WTC11 (cell line): ENCODE measurements around the gene PIK3R1. TPM values are rescaled to one million over a fixed set of nuclear protein-coding genes. Genes with fewer than 3 reads are reported as not detected.

Experiments
- ATAC-seq: fragments of 200-7000 bp; cut with Tn5 transposase; 2 replicates; pipeline ENCODE4 v1.10.0; 2021; ENCODE audit warnings: mild to moderate bottlenecking, moderate library complexity
- CTCF ChIA-PET: fragments of 300-600 bp; sonication (Branson Sonifier 250); formaldehyde crosslinking; loops from one replicate; lab custom pipeline; 2021; ENCODE audit warnings: antibody characterized with exemption; lab: Charles Lee
- POLR2A ChIA-PET: fragments of 350-600 bp; sonication (Branson Sonifier 250); formaldehyde crosslinking; loops from one replicate; lab custom pipeline; 2021; ENCODE audit warnings: antibody characterized with exemption; lab: Charles Lee
- DNase-seq: peaks from one replicate; pipeline ENCODE4 v3.0.0; 2021; ENCODE audit warnings: low spot score
- H3K27ac Mint-ChIP-seq: 2 replicates; pipeline ENCODE4 v1.8.0; 2021; ENCODE audit warnings: mixed read lengths
- H3K27me3 Mint-ChIP-seq: 2 replicates; pipeline ENCODE4 v1.8.0; 2021; ENCODE audit warnings: low read depth, mild to moderate bottlenecking, moderate library complexity, mixed read lengths
- H3K36me3 Mint-ChIP-seq: 2 replicates; pipeline ENCODE4 v1.8.0; 2021; ENCODE audit warnings: mixed read lengths
- H3K4me1 Mint-ChIP-seq: 2 replicates; pipeline ENCODE4 v1.8.0; 2022; ENCODE audit warnings: mixed read lengths
- H3K4me3 Mint-ChIP-seq: 2 replicates; pipeline ENCODE4 v1.8.0; 2021; ENCODE audit warnings: mild to moderate bottlenecking, moderate library complexity, mixed read lengths
- H3K9me3 Mint-ChIP-seq: 2 replicates; pipeline ENCODE4 v1.8.0; 2021; ENCODE audit warnings: mixed read lengths
- ELF4 ChIP-seq: sonication (generic); formaldehyde crosslinking; IDR thresholded peaks from 2 replicates; pipeline ENCODE4 v1.8.1; 2022; ENCODE audit warnings: low read depth, mild to moderate bottlenecking, moderate library complexity, missing genetic modification reagents
- FOXJ3 ChIP-seq: sonication (generic); formaldehyde crosslinking; IDR thresholded peaks from 2 replicates; pipeline ENCODE4 v1.9.0; 2021; ENCODE audit warnings: missing genetic modification reagents, mild to moderate bottlenecking, borderline replicate concordance
- GRHL2 ChIP-seq: fragments of 250-450 bp; sonication (Bioruptor Pico); IDR thresholded peaks from 2 replicates; pipeline ENCODE4 v1.8.0; 2022; ENCODE audit warnings: mild to moderate bottlenecking, moderate library complexity; ENCODE audit not compliant: insufficient replicate concordance, severe bottlenecking
- KAT7 ChIP-seq: sonication (generic); formaldehyde crosslinking; IDR thresholded peaks from 2 replicates; pipeline ENCODE4 v1.8.1; 2023; ENCODE audit warnings: missing genetic modification reagents, mild to moderate bottlenecking, borderline replicate concordance
- MYBL2 ChIP-seq: sonication (generic); formaldehyde crosslinking; IDR thresholded peaks from 2 replicates; pipeline ENCODE4 v1.8.1; 2023; ENCODE audit warnings: mild to moderate bottlenecking, moderate library complexity, missing genetic modification reagents
- NFATC4 ChIP-seq: fragments of 250-450 bp; sonication (Bioruptor Pico); IDR thresholded peaks from 2 replicates; pipeline ENCODE4 v1.9.0; 2021; ENCODE audit warnings: mild to moderate bottlenecking
- NFYB ChIP-seq: sonication (generic); formaldehyde crosslinking; conservative IDR thresholded peaks from 2 replicates; pipeline ENCODE4 v1.8.0; 2022; ENCODE audit warnings: low read depth, missing genetic modification reagents
- NR3C1 ChIP-seq: sonication (generic); formaldehyde crosslinking; conservative IDR thresholded peaks from 2 replicates; pipeline ENCODE4 v1.8.1; 2023; ENCODE audit warnings: low read depth, mild to moderate bottlenecking, missing genetic modification reagents
- OVOL2 ChIP-seq: fragments of 250-450 bp; sonication (Bioruptor Pico); IDR thresholded peaks from 2 replicates; pipeline ENCODE4 v1.9.0; 2021; ENCODE audit warnings: mild to moderate bottlenecking, borderline replicate concordance
- PRRX2 ChIP-seq: fragments of 250-450 bp; sonication (Bioruptor Pico); IDR thresholded peaks from 2 replicates; pipeline ENCODE4 v1.8.0; 2021; ENCODE audit warnings: mild to moderate bottlenecking
- RELA ChIP-seq: sonication (generic); formaldehyde crosslinking; IDR thresholded peaks from 2 replicates; pipeline ENCODE4 v1.8.1; 2022; ENCODE audit warnings: missing genetic modification reagents, mild to moderate bottlenecking, borderline replicate concordance
- TEAD4 ChIP-seq: sonication (generic); formaldehyde crosslinking; IDR thresholded peaks from 2 replicates; pipeline ENCODE4 v1.8.0; 2022; ENCODE audit warnings: mild to moderate bottlenecking, missing genetic modification reagents
- ZNF138 ChIP-seq: sonication (generic); formaldehyde crosslinking; conservative IDR thresholded peaks from 2 replicates; pipeline ENCODE4 v1.8.1; 2022; ENCODE audit warnings: mild to moderate bottlenecking, moderate library complexity, missing genetic modification reagents
- ZNF396 ChIP-seq: fragments of 250-450 bp; sonication (Bioruptor Pico); IDR thresholded peaks from 2 replicates; pipeline ENCODE4 v1.8.0; 2021; ENCODE audit warnings: mild to moderate bottlenecking, moderate library complexity, borderline replicate concordance
- ZNF416 ChIP-seq: fragments of 250-450 bp; sonication (Bioruptor Pico); IDR thresholded peaks from 2 replicates; pipeline ENCODE4 v1.9.0; 2021; ENCODE audit warnings: mild to moderate bottlenecking, inconsistent platforms
- ZNF423 ChIP-seq: fragments of 250-450 bp; sonication (Bioruptor Pico); IDR thresholded peaks from 2 replicates; pipeline ENCODE4 v2.1.2; 2022; ENCODE audit warnings: mild to moderate bottlenecking, moderate library complexity
- total RNA-seq: library from RNA; stranded (reverse); gene quantifications from 3 replicates; pipeline ENCODE4 v1.2.3, GENCODE V29; 2021
- TF ChIP-seq, protein P1 (sequence below): sonication (generic); formaldehyde crosslinking; IDR thresholded peaks from 2 replicates; pipeline ENCODE4 v1.8.1; 2022; ENCODE audit warnings: mild to moderate bottlenecking, missing genetic modification reagents, moderate library complexity, borderline replicate concordance
- TF ChIP-seq, protein P2 (sequence below): sonication (generic); formaldehyde crosslinking; conservative IDR thresholded peaks from 2 replicates; pipeline ENCODE4 v1.8.1; 2022; ENCODE audit warnings: mild to moderate bottlenecking, missing genetic modification reagents
- TF ChIP-seq, protein P3 (sequence below): sonication (generic); formaldehyde crosslinking; IDR thresholded peaks from 2 replicates; pipeline ENCODE4 v1.8.1; 2022; ENCODE audit warnings: mild to moderate bottlenecking, moderate library complexity, missing genetic modification reagents
- TF ChIP-seq, protein P4 (sequence below): sonication (generic); formaldehyde crosslinking; IDR thresholded peaks from 2 replicates; pipeline ENCODE4 v1.8.0; 2022; ENCODE audit warnings: mild to moderate bottlenecking, missing genetic modification reagents
- TF ChIP-seq, protein P5 (sequence below): sonication (generic); formaldehyde crosslinking; IDR thresholded peaks from 2 replicates; pipeline ENCODE4 v1.8.0; 2023; ENCODE audit warnings: mild to moderate bottlenecking, missing genetic modification reagents
- TF ChIP-seq, protein P6 (sequence below): sonication (generic); formaldehyde crosslinking; IDR thresholded peaks from 2 replicates; pipeline ENCODE4 v1.8.1; 2023; ENCODE audit warnings: mild to moderate bottlenecking, missing genetic modification reagents, borderline replicate concordance
- TF ChIP-seq, protein P7 (sequence below): fragments of 250-450 bp; sonication (Bioruptor Pico); IDR thresholded peaks from 2 replicates; pipeline ENCODE4 v1.9.0; 2021; ENCODE audit warnings: moderate library complexity, mild to moderate bottlenecking, inconsistent platforms, borderline replicate concordance

The PIK3R1 gene
- total RNA-seq, 1 experiment from 2014 or later, result 11.3 TPM

DNA sequence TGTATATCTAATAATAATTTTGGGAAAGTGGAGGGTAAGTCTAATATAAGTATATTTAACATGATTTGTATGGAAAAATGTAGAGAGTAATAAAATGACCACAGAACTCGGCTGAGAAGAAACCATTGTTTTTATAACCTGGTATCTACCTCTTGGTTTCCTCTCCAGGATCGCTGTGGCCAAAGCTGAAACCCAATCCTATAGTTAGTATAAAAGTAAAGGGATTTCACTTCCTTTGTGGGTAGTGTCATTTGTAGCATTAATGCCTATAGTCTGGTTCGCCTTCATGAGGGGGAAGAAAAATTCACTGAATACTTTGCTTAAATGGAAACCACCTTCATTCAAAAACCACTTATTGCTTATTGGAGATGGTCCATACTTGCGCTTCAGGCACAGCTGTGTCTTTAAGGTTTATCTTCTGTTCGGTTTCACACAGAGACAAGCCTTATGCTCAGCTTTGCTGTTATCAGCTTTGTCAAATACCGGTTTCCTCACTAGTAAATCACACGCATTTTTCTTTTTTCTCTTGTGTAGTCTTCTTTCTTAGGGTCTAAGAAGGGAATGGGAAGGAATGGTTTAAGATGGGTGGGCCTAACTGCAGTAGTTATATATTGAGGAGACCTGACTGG lies 12.1 kb downstream of the PIK3R1 start:
- Mint-ChIP-seq H3K27ac (no peak overlapping the region), H3K4me1 (peaks cover 4% of the 10 kb centered on the region), H3K27me3 (no peaks in the 10 kb centered on the region), H3K4me3 (no peak overlapping the region), H3K9me3 (no peaks in the 10 kb centered on the region), H3K36me3 (peaks cover 5% of the 10 kb centered on the region; the same call in 1 of the 2 replicates)
- no peak for ATAC-seq
- no peak for DNase-seq
- ChIA-PET POLR2A (no interaction called here), CTCF (no interaction called here)
- TF ChIP-seq NR3C1 (no peak), GRHL2 (no peak), ELF4 (no peak), ZNF423 (CRISPR knock-in tag) (no peak), RELA (CRISPR knock-in tag) (no peak), PRRX2 (CRISPR knock-in tag) (no peak), MYBL2 (CRISPR knock-in tag) (no peak), NFYB (CRISPR knock-in tag) (no peak)
- TF ChIP-seq, protein P1, sequence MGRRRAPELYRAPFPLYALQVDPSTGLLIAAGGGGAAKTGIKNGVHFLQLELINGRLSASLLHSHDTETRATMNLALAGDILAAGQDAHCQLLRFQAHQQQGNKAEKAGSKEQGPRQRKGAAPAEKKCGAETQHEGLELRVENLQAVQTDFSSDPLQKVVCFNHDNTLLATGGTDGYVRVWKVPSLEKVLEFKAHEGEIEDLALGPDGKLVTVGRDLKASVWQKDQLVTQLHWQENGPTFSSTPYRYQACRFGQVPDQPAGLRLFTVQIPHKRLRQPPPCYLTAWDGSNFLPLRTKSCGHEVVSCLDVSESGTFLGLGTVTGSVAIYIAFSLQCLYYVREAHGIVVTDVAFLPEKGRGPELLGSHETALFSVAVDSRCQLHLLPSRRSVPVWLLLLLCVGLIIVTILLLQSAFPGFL (CRISPR knock-in tag), result no peak

DNA sequence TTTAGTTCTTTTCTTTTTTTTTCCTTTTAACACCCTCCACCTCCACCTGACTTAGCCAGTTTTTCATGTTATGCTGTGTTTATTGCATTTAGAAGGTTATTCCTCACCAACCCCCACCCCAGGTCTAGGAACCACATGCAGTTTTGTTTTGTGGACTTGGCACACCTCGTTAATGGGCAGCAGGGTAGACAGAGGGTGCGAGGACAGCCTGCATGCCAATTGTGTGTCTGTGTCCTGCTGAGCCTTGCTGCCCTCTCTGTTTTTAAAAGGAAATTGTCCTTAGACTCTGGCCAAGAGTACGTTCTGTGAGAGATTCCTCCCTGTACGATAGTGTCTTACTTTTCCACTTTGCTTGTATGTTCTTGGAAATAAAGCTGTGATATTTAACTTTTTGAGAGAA lies 13.9 kb downstream of the PIK3R1 start:
- ChIA-PET POLR2A (no interaction called here), CTCF (no interaction called here)
- peaks cover 5% of the 10 kb centered on the region; the same call in 1 of the 2 replicates for H3K36me3 Mint-ChIP-seq
- no peaks in the 10 kb centered on the region for H3K9me3 Mint-ChIP-seq
- H3K27me3 Mint-ChIP-seq, result no peaks in the 10 kb centered on the region
- H3K4me1 Mint-ChIP-seq, result peaks cover 4% of the 10 kb centered on the region
- ATAC-seq (no peak), DNase-seq (no peak)
- H3K4me3 Mint-ChIP-seq, result no peak overlapping the region
- H3K27ac Mint-ChIP-seq, result no peak overlapping the region
- TF ChIP-seq ZNF138 (CRISPR knock-in tag), result no peak
- no peak for TF ChIP-seq NFATC4 (CRISPR knock-in tag)
- TF ChIP-seq FOXJ3, result no peak
- TF ChIP-seq ZNF396, result no peak
- no peak for TF ChIP-seq OVOL2 (CRISPR knock-in tag)
- TF ChIP-seq, protein P2, sequence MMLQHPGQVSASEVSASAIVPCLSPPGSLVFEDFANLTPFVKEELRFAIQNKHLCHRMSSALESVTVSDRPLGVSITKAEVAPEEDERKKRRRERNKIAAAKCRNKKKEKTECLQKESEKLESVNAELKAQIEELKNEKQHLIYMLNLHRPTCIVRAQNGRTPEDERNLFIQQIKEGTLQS (CRISPR knock-in tag), result no peak
- no peak for TF ChIP-seq KAT7
- TF ChIP-seq, protein P3, sequence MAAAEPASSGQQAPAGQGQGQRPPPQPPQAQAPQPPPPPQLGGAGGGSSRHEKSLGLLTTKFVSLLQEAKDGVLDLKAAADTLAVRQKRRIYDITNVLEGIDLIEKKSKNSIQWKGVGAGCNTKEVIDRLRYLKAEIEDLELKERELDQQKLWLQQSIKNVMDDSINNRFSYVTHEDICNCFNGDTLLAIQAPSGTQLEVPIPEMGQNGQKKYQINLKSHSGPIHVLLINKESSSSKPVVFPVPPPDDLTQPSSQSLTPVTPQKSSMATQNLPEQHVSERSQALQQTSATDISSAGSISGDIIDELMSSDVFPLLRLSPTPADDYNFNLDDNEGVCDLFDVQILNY (CRISPR knock-in tag), result no peak
- no peak for TF ChIP-seq ZNF416 (CRISPR knock-in tag)
- TF ChIP-seq, protein P4, sequence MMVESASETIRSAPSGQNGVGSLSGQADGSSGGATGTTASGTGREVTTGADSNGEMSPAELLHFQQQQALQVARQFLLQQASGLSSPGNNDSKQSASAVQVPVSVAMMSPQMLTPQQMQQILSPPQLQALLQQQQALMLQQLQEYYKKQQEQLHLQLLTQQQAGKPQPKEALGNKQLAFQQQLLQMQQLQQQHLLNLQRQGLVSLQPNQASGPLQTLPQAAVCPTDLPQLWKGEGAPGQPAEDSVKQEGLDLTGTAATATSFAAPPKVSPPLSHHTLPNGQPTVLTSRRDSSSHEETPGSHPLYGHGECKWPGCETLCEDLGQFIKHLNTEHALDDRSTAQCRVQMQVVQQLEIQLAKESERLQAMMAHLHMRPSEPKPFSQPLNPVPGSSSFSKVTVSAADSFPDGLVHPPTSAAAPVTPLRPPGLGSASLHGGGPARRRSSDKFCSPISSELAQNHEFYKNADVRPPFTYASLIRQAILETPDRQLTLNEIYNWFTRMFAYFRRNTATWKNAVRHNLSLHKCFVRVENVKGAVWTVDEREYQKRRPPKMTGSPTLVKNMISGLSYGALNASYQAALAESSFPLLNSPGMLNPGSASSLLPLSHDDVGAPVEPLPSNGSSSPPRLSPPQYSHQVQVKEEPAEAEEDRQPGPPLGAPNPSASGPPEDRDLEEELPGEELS (CRISPR knock-in tag), result no peak
- TF ChIP-seq, protein P5, sequence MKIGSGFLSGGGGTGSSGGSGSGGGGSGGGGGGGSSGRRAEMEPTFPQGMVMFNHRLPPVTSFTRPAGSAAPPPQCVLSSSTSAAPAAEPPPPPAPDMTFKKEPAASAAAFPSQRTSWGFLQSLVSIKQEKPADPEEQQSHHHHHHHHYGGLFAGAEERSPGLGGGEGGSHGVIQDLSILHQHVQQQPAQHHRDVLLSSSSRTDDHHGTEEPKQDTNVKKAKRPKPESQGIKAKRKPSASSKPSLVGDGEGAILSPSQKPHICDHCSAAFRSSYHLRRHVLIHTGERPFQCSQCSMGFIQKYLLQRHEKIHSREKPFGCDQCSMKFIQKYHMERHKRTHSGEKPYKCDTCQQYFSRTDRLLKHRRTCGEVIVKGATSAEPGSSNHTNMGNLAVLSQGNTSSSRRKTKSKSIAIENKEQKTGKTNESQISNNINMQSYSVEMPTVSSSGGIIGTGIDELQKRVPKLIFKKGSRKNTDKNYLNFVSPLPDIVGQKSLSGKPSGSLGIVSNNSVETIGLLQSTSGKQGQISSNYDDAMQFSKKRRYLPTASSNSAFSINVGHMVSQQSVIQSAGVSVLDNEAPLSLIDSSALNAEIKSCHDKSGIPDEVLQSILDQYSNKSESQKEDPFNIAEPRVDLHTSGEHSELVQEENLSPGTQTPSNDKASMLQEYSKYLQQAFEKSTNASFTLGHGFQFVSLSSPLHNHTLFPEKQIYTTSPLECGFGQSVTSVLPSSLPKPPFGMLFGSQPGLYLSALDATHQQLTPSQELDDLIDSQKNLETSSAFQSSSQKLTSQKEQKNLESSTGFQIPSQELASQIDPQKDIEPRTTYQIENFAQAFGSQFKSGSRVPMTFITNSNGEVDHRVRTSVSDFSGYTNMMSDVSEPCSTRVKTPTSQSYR, result no peak
- TF ChIP-seq, protein P6, sequence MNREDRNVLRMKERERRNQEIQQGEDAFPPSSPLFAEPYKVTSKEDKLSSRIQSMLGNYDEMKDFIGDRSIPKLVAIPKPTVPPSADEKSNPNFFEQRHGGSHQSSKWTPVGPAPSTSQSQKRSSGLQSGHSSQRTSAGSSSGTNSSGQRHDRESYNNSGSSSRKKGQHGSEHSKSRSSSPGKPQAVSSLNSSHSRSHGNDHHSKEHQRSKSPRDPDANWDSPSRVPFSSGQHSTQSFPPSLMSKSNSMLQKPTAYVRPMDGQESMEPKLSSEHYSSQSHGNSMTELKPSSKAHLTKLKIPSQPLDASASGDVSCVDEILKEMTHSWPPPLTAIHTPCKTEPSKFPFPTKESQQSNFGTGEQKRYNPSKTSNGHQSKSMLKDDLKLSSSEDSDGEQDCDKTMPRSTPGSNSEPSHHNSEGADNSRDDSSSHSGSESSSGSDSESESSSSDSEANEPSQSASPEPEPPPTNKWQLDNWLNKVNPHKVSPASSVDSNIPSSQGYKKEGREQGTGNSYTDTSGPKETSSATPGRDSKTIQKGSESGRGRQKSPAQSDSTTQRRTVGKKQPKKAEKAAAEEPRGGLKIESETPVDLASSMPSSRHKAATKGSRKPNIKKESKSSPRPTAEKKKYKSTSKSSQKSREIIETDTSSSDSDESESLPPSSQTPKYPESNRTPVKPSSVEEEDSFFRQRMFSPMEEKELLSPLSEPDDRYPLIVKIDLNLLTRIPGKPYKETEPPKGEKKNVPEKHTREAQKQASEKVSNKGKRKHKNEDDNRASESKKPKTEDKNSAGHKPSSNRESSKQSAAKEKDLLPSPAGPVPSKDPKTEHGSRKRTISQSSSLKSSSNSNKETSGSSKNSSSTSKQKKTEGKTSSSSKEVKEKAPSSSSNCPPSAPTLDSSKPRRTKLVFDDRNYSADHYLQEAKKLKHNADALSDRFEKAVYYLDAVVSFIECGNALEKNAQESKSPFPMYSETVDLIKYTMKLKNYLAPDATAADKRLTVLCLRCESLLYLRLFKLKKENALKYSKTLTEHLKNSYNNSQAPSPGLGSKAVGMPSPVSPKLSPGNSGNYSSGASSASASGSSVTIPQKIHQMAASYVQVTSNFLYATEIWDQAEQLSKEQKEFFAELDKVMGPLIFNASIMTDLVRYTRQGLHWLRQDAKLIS (CRISPR knock-in tag), result no peak
- TF ChIP-seq, protein P7, sequence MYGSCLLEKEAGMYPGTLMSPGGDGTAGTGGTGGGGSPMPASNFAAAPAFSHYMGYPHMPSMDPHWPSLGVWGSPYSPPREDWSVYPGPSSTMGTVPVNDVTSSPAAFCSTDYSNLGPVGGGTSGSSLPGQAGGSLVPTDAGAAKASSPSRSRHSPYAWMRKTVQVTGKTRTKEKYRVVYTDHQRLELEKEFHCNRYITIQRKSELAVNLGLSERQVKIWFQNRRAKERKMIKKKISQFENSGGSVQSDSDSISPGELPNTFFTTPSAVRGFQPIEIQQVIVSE (CRISPR knock-in tag), result no peak
- TF ChIP-seq TEAD4 (CRISPR knock-in tag), result no peak
